HepG2 (cell line): ENCODE measurements around the gene NAT14. TPM values are rescaled to one million over a fixed set of nuclear protein-coding genes. Genes with fewer than 3 reads are reported as not detected.

Experiments used
- ARNT ChIP-seq: fragments of 450-650 bp; IDR thresholded peaks from 2 replicates; pipeline ENCODE4 v1.6.1; 2017
- ELF3 ChIP-seq: IDR thresholded peaks from 2 replicates; pipeline ENCODE4 v1.6.1; 2016; ENCODE audit warnings: missing genetic modification reagents, missing compliant biosample characterization
- GABPB1 ChIP-seq: IDR thresholded peaks from 2 replicates; pipeline ENCODE4 v1.6.1; 2016; ENCODE audit warnings: mild to moderate bottlenecking, missing genetic modification reagents, moderate library complexity, missing compliant biosample characterization
- SYNCRIP ChIP-seq: fragments of 200-400 bp; formaldehyde crosslinking; IDR thresholded peaks from 2 replicates; pipeline ENCODE4 v1.6.1; 2018; ENCODE audit warnings: mild to moderate bottlenecking, low read depth, low read length; ENCODE audit not compliant: insufficient read depth
- TRIM24 ChIP-seq: sonication (generic); formaldehyde crosslinking; IDR thresholded peaks from 2 replicates; pipeline ENCODE4 v1.8.0; 2022; ENCODE audit warnings: mild to moderate bottlenecking, missing genetic modification reagents
- ZNF292 ChIP-seq: sonication (generic); formaldehyde crosslinking; IDR thresholded peaks from 2 replicates; pipeline ENCODE4 v1.8.1; 2022; ENCODE audit warnings: mild to moderate bottlenecking, low read depth, missing genetic modification reagents, borderline replicate concordance
- ZNF326 ChIP-seq: sonication (generic); formaldehyde crosslinking; IDR thresholded peaks from 2 replicates; pipeline ENCODE4 v1.4.0; 2020; ENCODE audit warnings: missing genetic modification reagents, borderline replicate concordance
- ZNF550 ChIP-seq: sonication (generic); formaldehyde crosslinking; IDR thresholded peaks from 2 replicates; pipeline ENCODE4 v1.4.0; 2020; ENCODE audit warnings: mild to moderate bottlenecking, missing genetic modification reagents, borderline replicate concordance
- polyA plus RNA-seq, 8 experiments: library from polyadenylated mRNA; depleted of rRNA in 3 of 8; stranded (reverse) in 7 of 8; unstranded in 1 of 8; fragments of >200 nt; fragmentation: Illumina TruSeq in 4 of 8; extraction: Trizol in 4 of 8; gene quantifications; 2 replicates each; pipeline versions ENCODE4 v1.2.1 to v1.2.3, GENCODE V29; 2011 to 2016; ENCODE audit warnings: low read depth in 4 of 8, missing spikeins in 1 of 8, mixed read lengths in 1 of 8; ENCODE audit not compliant: insufficient read depth in 1 of 8
- total RNA-seq, 5 experiments: library from RNA; depleted of rRNA; stranded (reverse); fragments of >200 nt; fragmentation: Illumina TruSeq; extraction: Trizol; gene quantifications; 2 replicates each; pipeline ENCODE4 v1.2.3, GENCODE V29; 2016; ENCODE audit warnings: low read depth in 1 of 5
- TF ChIP-seq, protein P1 (sequence below): sonication (generic); formaldehyde crosslinking; IDR thresholded peaks from 2 replicates; pipeline ENCODE4 v1.4.0; 2020; ENCODE audit warnings: missing genetic modification reagents
- TF ChIP-seq, protein P2 (sequence below): sonication (generic); IDR thresholded peaks from 2 replicates; pipeline ENCODE4 v1.6.1; 2016; ENCODE audit warnings: low read depth, borderline replicate concordance
- TF ChIP-seq, protein P3 (sequence below): sonication (generic); formaldehyde crosslinking; IDR thresholded peaks from 2 replicates; pipeline ENCODE4 v1.4.0; 2020; ENCODE audit warnings: mild to moderate bottlenecking, missing genetic modification reagents, borderline replicate concordance
- TF ChIP-seq, protein P4 (sequence below): IDR thresholded peaks from 2 replicates; pipeline ENCODE4 v1.6.1; 2016; ENCODE audit warnings: mild to moderate bottlenecking
- TF ChIP-seq, protein P5 (sequence below): sonication (generic); formaldehyde crosslinking; IDR thresholded peaks from 2 replicates; pipeline ENCODE4 v1.9.0; 2021; ENCODE audit warnings: missing genetic modification reagents, borderline replicate concordance
- TF ChIP-seq, protein P6 (sequence below): sonication (generic); formaldehyde crosslinking; IDR thresholded peaks from 2 replicates; pipeline ENCODE4 v1.5.0; 2020; ENCODE audit warnings: missing genetic modification reagents

Gene NAT14
- total and polyA plus RNA-seq, 2 of the 13 experiments (the other 11 are each of a cell fraction or from before 2014, with no cell fraction given) = 20.7 to 22.3 TPM

DNA sequence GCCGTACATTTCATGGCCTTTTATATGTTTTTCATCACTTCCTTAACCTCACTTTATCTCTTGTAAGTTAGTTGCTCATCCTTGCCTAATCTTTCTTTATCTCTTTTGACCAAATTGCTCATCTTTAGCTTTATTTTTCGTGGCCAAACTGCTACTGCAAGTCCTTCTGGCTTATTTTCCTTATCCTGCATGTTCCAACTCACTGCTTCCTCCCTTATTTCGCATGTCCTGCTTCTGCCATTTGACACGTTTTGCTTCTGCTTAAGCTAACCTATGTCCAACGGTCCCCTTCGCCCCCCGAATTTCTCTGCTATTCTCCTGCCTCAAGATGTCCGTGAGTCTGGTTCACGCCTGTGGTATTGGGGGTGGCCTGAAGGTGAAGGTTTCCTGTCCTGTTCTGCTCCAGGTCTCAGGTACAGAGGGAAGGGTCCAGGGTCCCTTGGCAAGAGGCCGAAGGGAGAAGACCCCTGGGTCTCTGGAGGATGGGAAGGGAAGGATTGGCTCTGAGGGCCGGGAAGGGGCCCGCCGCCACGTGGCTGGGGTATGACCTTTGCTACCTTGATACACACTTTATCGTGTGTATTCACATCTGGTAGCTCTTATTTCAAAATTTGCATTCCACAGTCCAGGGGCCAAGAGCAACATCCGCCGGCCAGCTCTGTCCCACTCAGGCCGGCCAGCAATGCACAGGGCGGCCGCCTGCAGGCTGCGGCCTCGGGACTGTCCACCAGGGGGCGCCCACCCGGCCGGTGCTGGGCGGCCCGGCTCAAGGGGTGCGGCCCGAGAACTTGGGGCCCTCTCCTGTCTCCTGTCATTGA, 17.5 kb upstream of the NAT14 start (continued):
- TF ChIP-seq, protein P1, sequence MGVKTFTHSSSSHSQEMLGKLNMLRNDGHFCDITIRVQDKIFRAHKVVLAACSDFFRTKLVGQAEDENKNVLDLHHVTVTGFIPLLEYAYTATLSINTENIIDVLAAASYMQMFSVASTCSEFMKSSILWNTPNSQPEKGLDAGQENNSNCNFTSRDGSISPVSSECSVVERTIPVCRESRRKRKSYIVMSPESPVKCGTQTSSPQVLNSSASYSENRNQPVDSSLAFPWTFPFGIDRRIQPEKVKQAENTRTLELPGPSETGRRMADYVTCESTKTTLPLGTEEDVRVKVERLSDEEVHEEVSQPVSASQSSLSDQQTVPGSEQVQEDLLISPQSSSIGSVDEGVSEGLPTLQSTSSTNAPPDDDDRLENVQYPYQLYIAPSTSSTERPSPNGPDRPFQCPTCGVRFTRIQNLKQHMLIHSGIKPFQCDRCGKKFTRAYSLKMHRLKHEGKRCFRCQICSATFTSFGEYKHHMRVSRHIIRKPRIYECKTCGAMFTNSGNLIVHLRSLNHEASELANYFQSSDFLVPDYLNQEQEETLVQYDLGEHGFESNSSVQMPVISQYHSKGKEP (CRISPR knock-in tag) = no peak
- no peak for TF ChIP-seq ARNT
- no peak for TF ChIP-seq SYNCRIP
- TF ChIP-seq ZNF292 (CRISPR knock-in tag) = no peak
- no peak for TF ChIP-seq TRIM24 (CRISPR knock-in tag)
- TF ChIP-seq, protein P2, sequence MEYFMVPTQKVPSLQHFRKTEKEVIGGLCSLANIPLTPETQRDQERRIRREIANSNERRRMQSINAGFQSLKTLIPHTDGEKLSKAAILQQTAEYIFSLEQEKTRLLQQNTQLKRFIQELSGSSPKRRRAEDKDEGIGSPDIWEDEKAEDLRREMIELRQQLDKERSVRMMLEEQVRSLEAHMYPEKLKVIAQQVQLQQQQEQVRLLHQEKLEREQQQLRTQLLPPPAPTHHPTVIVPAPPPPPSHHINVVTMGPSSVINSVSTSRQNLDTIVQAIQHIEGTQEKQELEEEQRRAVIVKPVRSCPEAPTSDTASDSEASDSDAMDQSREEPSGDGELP = peak; percentile 54; the same call in 1 of the 2 replicates
- no peak for TF ChIP-seq ZNF326
- TF ChIP-seq, protein P3, sequence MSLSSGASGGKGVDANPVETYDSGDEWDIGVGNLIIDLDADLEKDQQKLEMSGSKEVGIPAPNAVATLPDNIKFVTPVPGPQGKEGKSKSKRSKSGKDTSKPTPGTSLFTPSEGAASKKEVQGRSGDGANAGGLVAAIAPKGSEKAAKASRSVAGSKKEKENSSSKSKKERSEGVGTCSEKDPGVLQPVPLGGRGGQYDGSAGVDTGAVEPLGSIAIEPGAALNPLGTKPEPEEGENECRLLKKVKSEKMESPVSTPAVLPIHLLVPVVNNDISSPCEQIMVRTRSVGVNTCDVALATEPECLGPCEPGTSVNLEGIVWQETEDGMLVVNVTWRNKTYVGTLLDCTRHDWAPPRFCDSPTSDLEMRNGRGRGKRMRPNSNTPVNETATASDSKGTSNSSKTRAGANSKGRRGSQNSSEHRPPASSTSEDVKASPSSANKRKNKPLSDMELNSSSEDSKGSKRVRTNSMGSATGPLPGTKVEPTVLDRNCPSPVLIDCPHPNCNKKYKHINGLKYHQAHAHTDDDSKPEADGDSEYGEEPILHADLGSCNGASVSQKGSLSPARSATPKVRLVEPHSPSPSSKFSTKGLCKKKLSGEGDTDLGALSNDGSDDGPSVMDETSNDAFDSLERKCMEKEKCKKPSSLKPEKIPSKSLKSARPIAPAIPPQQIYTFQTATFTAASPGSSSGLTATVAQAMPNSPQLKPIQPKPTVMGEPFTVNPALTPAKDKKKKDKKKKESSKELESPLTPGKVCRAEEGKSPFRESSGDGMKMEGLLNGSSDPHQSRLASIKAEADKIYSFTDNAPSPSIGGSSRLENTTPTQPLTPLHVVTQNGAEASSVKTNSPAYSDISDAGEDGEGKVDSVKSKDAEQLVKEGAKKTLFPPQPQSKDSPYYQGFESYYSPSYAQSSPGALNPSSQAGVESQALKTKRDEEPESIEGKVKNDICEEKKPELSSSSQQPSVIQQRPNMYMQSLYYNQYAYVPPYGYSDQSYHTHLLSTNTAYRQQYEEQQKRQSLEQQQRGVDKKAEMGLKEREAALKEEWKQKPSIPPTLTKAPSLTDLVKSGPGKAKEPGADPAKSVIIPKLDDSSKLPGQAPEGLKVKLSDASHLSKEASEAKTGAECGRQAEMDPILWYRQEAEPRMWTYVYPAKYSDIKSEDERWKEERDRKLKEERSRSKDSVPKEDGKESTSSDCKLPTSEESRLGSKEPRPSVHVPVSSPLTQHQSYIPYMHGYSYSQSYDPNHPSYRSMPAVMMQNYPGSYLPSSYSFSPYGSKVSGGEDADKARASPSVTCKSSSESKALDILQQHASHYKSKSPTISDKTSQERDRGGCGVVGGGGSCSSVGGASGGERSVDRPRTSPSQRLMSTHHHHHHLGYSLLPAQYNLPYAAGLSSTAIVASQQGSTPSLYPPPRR (CRISPR knock-in tag) = no peak
- TF ChIP-seq GABPB1 (CRISPR knock-in tag) = peak; percentile 74; the same call in 1 of the 2 replicates
- TF ChIP-seq, protein P4, sequence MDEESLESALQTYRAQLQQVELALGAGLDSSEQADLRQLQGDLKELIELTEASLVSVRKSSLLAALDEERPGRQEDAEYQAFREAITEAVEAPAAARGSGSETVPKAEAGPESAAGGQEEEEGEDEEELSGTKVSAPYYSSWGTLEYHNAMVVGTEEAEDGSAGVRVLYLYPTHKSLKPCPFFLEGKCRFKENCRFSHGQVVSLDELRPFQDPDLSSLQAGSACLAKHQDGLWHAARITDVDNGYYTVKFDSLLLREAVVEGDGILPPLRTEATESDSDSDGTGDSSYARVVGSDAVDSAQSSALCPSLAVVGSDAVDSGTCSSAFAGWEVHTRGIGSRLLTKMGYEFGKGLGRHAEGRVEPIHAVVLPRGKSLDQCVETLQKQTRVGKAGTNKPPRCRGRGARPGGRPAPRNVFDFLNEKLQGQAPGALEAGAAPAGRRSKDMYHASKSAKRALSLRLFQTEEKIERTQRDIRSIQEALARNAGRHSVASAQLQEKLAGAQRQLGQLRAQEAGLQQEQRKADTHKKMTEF = peak; percentile 77
- TF ChIP-seq ZNF550 (CRISPR knock-in tag) = no peak
- TF ChIP-seq, protein P5, sequence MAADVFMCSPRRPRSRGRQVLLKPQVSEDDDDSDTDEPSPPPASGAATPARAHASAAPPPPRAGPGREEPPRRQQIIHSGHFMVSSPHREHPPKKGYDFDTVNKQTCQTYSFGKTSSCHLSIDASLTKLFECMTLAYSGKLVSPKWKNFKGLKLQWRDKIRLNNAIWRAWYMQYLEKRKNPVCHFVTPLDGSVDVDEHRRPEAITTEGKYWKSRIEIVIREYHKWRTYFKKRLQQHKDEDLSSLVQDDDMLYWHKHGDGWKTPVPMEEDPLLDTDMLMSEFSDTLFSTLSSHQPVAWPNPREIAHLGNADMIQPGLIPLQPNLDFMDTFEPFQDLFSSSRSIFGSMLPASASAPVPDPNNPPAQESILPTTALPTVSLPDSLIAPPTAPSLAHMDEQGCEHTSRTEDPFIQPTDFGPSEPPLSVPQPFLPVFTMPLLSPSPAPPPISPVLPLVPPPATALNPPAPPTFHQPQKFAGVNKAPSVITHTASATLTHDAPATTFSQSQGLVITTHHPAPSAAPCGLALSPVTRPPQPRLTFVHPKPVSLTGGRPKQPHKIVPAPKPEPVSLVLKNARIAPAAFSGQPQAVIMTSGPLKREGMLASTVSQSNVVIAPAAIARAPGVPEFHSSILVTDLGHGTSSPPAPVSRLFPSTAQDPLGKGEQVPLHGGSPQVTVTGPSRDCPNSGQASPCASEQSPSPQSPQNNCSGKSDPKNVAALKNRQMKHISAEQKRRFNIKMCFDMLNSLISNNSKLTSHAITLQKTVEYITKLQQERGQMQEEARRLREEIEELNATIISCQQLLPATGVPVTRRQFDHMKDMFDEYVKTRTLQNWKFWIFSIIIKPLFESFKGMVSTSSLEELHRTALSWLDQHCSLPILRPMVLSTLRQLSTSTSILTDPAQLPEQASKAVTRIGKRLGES (CRISPR knock-in tag) = no peak
- no peak for TF ChIP-seq ELF3 (CRISPR knock-in tag)
- TF ChIP-seq, protein P6, sequence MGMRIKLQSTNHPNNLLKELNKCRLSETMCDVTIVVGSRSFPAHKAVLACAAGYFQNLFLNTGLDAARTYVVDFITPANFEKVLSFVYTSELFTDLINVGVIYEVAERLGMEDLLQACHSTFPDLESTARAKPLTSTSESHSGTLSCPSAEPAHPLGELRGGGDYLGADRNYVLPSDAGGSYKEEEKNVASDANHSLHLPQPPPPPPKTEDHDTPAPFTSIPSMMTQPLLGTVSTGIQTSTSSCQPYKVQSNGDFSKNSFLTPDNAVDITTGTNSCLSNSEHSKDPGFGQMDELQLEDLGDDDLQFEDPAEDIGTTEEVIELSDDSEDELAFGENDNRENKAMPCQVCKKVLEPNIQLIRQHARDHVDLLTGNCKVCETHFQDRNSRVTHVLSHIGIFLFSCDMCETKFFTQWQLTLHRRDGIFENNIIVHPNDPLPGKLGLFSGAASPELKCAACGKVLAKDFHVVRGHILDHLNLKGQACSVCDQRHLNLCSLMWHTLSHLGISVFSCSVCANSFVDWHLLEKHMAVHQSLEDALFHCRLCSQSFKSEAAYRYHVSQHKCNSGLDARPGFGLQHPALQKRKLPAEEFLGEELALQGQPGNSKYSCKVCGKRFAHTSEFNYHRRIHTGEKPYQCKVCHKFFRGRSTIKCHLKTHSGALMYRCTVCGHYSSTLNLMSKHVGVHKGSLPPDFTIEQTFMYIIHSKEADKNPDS = no peak
